NCI-H82 (cell line): Measurements from ENCODE around the gene SMIM17.
A peak's percentile ranks its signal among the peaks of the same experiment; 100 is the strongest.

Experiments
- DNase-seq: peaks from one replicate; lab custom pipeline; 2025; lab: John Stamatoyannopoulos, UW

SMIM17 gene

GRCh38 chr19:56642711-56643459, at the start of gene SMIM17:
Gene SMIM17 (plus strand): TSS chr19:56643159. CDS start chr19:56645668, 2,509 bp downstream.
- DNase-seq: no peak

DNA sequence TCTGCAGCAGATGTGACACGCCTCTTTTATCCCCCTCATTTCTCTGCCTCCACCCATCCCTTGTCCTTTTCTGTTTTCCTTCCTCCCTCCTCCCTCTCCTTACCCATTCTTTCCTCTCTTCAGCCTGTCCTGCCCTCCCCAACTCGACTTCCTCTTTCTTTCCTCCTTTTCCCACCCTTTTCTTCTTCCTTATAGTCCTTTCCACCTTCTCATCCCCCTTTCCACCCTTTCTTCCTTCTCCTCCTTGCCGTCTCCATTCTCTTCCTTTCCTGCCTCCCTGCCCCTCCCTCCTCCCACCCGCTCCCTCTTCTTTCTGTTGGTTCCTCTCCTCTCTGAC, 48.5 kb upstream of the SMIM17 start:
- no peak for DNase-seq

- DNase-seq: peak; percentile 92
Observed at GRCh38 chr19:56594783-56595547, 48.0 kb upstream of the SMIM17 start, which contains the start of gene ZNF71. Gene ZNF71 (plus strand): TSS chr19:56595302. CDS start chr19:56601559, 6,257 bp downstream.

DNA sequence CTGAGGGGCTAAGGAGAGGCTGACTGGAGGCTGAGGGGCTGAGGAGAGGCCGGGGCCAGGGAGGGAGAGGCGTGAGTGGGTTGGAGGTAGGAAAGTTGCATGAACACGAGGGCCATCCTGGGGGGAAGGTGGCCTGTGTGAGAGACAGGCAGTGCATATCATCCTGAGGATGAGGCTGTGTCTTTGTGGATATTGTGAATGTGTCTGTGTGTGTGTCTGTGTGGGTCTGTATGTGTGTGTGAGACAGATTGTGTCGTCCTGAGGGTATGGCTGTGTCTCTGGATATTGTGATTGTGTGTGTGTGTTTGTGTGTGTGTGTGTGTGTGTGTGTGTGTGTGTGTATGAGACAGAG, 47.4 kb upstream of the SMIM17 start:
- DNase-seq: peak; percentile 28

GRCh38 chr19:56596676-56597075, 46.3 kb upstream of the SMIM17 start:
- DNase-seq: no peak

DNA sequence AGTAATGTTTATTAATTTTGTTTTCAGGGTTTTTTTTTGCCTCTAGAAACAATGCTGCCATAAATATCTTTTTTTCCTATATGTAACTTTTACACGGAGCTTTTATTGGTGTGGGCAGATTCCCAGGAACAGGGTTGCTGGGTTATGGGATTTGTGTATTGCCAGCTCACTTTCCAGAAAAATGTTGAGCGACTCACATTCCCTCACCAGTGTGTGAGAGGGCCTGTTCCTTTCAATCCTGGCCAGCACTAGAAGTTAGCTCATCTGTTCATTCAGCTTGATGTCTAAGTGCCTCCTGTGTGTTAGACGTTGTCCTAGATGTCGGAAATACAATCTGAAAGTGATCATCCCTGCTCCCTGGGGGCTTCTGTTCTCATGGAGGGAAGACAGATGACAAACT, 45.3 kb upstream of the SMIM17 start:
- no peak for DNase-seq

DNA sequence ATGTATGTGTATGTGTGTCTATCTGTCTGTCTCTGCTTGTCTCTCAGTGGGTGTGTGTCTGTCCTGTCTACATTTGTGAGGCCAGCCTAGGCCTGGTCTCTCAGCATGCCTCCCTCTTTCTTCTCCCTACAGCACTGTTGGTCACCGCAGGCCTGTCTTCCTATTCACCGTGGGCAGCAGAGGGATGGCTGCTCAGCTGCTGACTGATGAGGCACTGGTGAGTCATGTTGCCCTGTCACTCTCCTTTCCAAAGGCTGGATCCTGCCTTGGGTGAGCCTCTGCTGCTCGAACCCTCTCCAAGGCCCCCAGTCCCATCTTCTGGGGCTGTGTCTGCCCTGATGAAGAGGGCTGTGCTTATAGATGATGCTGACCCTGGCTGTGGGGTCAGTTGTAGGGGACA, 41.6 kb upstream of the SMIM17 start:
- DNase-seq: no peak

DNA sequence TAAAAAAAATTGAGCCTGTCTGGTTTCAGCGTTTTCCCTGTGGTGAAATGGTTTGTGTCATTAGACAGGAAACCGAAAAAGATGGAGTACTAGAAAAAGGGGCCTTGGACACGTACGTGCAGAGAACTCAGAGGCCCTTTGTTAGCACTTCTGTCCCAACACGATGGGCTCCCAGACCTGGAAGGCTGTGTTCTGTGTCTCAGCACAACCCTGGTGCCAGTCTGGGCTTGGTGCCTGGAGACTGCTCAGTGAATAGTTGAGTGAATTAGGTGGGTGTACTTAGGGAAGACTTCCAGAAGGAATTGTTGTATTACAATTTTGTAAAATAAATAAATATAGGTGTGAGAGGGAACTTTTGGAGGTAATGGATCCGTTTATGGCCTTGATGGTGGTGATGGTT, 39.1 kb upstream of the SMIM17 start:
- no peak for DNase-seq

DNA sequence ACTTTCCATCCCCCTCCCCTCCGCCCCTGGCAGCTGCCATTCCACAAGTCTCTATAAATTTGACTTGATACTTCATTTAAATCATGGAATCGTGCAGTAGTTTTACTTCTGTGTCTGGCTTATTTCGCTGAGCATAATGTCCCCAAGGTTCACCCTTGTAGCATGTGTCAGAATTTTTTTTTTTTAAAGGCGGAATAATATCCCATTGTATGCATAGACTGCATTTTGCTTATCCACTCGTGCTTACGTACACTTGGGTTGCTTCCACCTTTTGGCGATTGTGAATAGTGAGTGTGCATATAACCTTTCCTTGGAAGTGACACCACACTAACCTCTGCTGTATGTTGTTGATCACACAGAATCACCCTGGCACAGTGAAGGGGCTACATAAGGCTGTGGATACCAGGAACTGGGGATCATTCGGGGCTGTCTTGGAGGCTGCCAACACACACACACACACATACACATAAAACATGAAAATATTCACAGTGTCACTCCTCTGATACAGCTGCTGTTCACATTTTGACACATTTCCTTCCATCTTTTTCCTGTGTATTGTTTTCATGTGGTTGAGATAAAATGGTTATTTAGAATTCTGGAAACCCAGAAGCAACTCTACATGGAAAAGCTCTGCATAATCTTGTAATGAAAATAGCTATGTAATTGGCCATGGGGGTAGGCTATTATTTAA, 34.5 kb upstream of the SMIM17 start:
- no peak for DNase-seq

DNA sequence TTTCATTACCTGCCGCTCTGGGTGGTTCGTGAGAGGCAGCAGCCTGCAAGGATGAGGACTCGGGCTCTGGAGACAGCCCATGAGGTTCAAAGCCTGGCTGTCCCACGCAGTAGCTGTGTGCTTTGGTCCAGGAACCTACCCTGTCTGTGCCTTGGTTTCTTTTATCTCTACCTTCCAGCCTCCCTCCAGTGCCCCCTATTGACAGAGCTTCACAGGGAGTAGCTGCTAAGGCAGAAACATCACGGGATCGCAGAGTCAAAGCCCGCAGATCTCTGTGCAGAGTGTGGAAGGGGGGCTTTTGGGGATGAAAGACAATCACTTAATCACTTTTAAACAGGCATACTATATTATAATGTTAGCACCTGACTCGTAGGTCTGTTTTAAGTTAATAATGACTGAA, 31.7 kb upstream of the SMIM17 start:
- DNase-seq: no peak

DNA sequence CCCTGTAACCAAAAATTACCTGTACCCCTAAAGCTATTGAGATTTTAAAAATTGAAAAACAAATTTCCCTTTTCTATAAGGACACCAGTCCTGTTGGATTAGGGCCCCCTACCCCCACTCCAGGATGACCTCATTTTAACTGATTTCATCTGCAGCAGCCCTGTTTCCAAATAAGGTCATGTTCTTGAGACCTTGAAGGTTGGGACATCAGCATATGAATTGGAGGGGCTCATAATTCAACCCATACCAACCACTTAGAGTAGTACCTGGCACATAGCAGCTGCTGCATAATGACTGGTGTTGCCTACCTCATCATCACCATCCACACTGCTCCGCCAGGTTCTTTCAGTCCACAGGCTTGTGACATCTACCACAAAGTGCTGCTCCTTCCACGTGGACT, 30.2 kb upstream of the SMIM17 start:
- DNase-seq: no peak

DNA sequence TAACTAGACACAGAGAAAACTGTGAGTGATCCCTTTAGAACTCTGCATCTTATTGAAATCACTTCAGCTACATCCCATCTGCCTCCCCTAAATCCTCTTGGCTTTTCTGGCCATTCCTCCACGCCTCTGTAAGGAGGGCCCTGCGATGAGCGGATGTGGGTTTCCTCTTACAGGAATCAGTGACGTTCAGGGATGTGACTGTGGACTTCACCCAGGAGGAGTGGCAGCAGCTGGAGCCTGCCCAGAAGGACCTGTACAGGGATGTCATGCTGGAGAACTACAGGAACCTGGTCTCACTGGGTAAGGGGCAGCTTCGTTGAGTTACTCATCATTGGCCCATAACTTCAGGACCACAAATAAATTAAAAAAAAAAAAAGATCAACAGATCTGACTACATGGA, 29.3 kb upstream of the SMIM17 start:
- DNase-seq: no peak

- DNase-seq: no peak
Observed at GRCh38 chr19:56617531-56617930, 25.4 kb upstream of the SMIM17 start.

DNA sequence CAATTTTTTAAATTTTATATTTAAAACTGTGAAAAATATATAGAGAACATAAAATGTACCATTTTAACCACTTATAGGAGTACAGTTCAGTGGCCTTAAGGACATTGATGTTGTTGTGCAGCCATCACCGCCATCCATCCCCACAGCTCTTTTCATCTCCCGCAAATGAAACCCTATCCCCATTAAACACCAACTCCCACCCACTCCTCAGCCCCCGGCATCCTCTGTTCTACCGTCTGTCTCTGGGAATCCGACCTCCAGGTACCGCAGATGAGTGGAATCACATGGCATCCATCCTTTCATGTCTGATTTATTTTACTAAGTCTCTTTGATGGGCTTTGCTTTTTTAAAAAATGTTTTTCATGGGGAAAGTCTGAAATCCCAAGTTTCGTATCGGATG, 23.8 kb upstream of the SMIM17 start:
- DNase-seq: no peak

DNA sequence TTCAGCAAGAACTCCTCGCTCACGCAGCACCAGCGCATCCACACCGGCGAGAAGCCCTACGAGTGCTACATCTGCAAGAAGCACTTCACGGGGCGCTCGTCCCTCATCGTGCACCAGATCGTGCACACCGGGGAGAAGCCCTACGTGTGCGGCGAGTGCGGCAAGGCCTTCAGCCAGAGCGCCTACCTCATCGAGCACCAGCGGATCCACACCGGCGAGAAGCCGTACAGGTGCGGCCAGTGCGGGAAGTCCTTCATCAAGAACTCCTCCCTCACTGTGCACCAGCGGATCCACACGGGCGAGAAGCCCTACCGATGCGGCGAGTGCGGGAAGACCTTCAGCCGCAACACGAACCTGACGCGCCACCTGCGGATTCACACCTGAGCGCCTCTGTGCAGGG, 20.6 kb upstream of the SMIM17 start:
- DNase-seq: no peak

- DNase-seq: no peak
Observed at GRCh38 chr19:56623006-56623405, 20.0 kb upstream of the SMIM17 start.

DNA sequence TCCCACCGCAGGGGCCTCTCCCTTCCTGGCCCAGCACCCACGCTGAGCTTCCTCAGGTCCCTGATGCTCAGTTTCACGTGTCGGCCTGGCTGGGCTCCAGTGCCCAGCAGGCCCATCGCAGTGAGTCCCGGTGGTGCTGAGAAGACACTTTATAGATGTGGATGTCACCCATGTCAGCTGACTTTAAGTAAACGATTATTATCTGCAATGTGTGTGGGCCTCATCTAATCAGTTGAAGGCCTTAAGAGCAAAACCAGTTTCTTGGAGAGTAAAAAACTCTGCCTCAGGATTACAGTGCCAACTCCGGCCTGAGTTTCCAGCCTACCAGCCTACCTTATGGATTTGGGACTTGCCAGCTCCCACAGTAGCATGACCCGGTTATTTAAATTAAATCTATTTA, 17.3 kb upstream of the SMIM17 start:
- DNase-seq: no peak

- no peak for DNase-seq
Observed at GRCh38 chr19:56633021-56633420, 9.9 kb upstream of the SMIM17 start.

- peak; percentile 16 for DNase-seq
Observed at GRCh38 chr19:56637976-56638555, 4.9 kb upstream of the SMIM17 start.

DNA sequence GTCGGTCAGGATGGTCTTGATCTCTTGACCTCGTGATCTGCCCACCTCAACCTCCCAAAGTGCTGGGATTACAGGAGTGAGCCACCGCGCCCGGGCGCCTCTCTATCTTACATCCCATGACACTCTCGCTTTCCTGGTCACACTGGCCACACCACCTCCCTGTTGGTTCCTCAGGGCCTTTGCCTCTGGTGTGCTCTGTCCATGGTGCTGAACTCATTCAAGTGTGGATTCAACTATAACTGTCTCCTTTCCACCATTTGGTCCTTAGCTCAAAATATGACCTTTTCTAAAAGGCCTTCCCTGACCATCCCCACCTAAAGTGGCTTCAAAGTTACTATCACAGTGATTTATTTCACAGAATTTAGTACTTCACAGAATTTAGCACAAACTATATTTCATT, 3.7 kb upstream of the SMIM17 start:
- DNase-seq: no peak

DNA sequence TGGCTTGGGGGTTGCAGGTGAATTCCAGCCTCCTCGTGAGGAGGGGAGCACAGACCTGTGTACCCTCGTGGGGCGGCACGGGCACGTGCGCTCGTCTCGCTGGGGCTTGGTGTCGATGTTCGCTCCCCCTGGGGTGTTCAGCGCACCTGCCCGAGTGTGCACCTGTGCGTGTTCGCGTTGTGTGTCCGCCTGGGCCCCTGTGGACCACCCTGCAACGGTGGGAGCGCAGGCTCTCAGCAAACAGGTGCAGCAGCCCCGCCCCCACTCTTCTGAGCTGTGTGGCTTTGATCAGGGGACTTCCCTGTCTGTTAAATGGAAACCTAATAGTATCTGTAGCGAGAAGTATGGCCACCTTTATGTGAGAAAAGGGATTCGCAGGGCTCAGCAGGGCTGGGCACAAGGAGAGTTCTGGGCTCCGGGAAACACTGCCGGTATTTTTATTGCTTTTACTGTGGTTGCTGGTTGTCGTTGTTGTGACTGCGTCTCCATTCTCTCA, 549 bp downstream of the SMIM17 start:
- DNase-seq: no peak

DNA sequence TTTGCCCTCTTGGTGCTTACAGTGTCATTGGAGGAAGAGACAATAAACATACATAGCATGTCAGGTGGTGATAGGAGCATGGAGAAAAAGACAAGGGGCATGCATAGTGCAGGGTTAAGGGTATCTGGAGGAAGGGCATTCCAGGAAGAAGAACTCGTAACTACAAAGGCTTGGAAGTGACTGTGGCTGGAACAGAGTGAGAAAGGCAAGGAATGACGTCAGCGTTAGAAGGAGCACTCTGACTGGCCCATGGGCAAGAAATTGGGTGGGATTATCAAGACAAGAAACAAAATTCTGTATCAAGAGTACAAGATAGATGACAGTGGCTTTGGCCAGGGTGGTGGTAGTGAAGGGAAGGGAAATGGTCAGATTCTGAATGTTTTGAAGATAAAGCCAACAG, 11.2 kb downstream of the SMIM17 start:
- no peak for DNase-seq
